Esophagus squamous epithelium (tissue), 5 donors: Measurements from ENCODE around the gene PTGS1. TPM values are rescaled to one million over a fixed set of nuclear protein-coding genes. Genes with fewer than 3 reads are reported as not detected.
"Not testable (repeated sequence)": the region's sequence is repeated elsewhere in the genome, so short reads cannot be mapped to it uniquely, and the experiment has no call there.

ENCODE experiments used
- DNase-seq: peaks from one replicate; lab custom pipeline; 2025; lab: John Stamatoyannopoulos, UW
- H3K27ac ChIP-seq, 4 donors: fragments of 200-600 bp; sonication (generic); one replicate each; pipeline ENCODE4 v1.5.1; 2016 to 2019; ENCODE audit warnings: mild to moderate bottlenecking in 1 of 4
- H3K27me3 ChIP-seq, 4 donors: fragments of 200-600 bp; sonication (generic); 1 replicate in 3 of 4; 2 replicates in 1 of 4; pipeline versions ENCODE4 v1.5.1 to v1.6.0; 2017 to 2021; ENCODE audit warnings: antibody characterized with exemption in 1 of 4
- H3K36me3 ChIP-seq, 3 donors: fragments of 200-600 bp; sonication (generic); one replicate each; pipeline ENCODE4 v1.5.1; 2016 to 2019
- H3K4me1 ChIP-seq, 3 donors: fragments of 200-600 bp; sonication (generic); one replicate each; pipeline ENCODE4 v1.5.1; 2017 to 2019
- H3K4me3 ChIP-seq, 4 donors: fragments of 200-600 bp; sonication (generic); 1 replicate in 3 of 4; 2 replicates in 1 of 4; pipeline ENCODE4 v1.5.1; 2016 to 2019; ENCODE audit warnings: mild to moderate bottlenecking in 2 of 4, moderate library complexity in 1 of 4
- H3K9me3 ChIP-seq, 3 donors: fragments of 200-600 bp; sonication (generic); one replicate each; pipeline ENCODE4 v1.5.1; 2016 to 2019
- CTCF ChIP-seq, 6 experiments: fragments of 450-650 bp in 4 of 6; fragments of 200-600 bp in 2 of 6; sonication (generic) in 2 of 6; IDR thresholded peaks; one replicate each; pipeline ENCODE4 v1.5.1; 2016 to 2019; ENCODE audit warnings: antibody characterized with exemption in 6 of 6, mild to moderate bottlenecking in 4 of 6, moderate library complexity in 4 of 6
- POLR2A ChIP-seq, 4 donors: fragments of 450-650 bp; IDR thresholded peaks; one replicate each; pipeline ENCODE4 v1.6.1; 2017; ENCODE audit warnings: antibody characterized with exemption in 4 of 4, mild to moderate bottlenecking in 4 of 4, moderate library complexity in 3 of 4
- WGBS, 2 donors: methylation state at CpG; one replicate each; pipeline ENCODE4 v1.1.5; 2018; 5-methylcytosine and 5-hydroxymethylcytosine counted together
- intact Hi-C: fragments of 100-400 bp; cut with DNase I; formaldehyde crosslinking; loops from one replicate; pipeline ENCODE4 v1.15.0; 2022
- total RNA-seq, 4 donors: library from RNA; depleted of rRNA; stranded (reverse); fragments of >200 nt; gene quantifications; one replicate each; pipeline ENCODE4 v1.1.0, GENCODE V29; 2016
- donor health status: DM: yes; HTN: yes; CAD: no.

Gene PTGS1
- total RNA-seq, 4 donors from 2014 or later: 15.6 to 36.1 (median 30.3) TPM

- intact Hi-C loops: no loop called here
- 76 to 100% methylated on average over 1 to 2 of the region's 2 CpGs for WGBS, 2 donors
- no peak overlapping the region for H3K27ac ChIP-seq
Measured at GRCh38 chr9:122356627-122357026, 14.2 kb upstream of the PTGS1 start.

GRCh38 chr9:122360891-122361290, 9.9 kb upstream of the PTGS1 start:
- no peaks in the 10 kb centered on the region for H3K9me3 ChIP-seq

More at GRCh38 chr9:122356627-122357026, 14.2 kb upstream of the PTGS1 start:
- Histone ChIP-seq H3K4me1 (no peaks in the 10 kb centered on the region), H3K27me3 (no peaks in the 10 kb centered on the region), H3K36me3 (no peaks in the 10 kb centered on the region), H3K9me3 (peaks cover 0 to 7% (median 5%) of the 10 kb centered on the region in 3 donors), H3K4me3 (no peak overlapping the region)
- TF ChIP-seq POLR2A (IDR thresholded peaks at IDR 0.05): no peak
- TF ChIP-seq CTCF (IDR thresholded peaks at IDR 0.05): peak in 3 of 6 experiments; percentile 1 to 25 (median 10)
- DNase-seq: no peak

GRCh38 chr9:122363131-122363530, 7.7 kb upstream of the PTGS1 start:
- Histone ChIP-seq H3K4me1 (peaks cover 13 to 47% (median 31%) of the 10 kb centered on the region in 3 donors), H3K27ac (peak overlapping the region in 2 of 4 donors; percentile 82 to 84)
- H3K36me3 ChIP-seq, DNase-seq, H3K4me3 ChIP-seq, H3K9me3 ChIP-seq, H3K27me3 ChIP-seq: not testable (repeated sequence)
- WGBS, 2 donors: 87 to 98% methylated on average over 7 to 12 of the region's 12 CpGs
- intact Hi-C loops: loop anchor here (5.0 kb wide), 1 partner anchor 89 kb away; no protein-coding TSS in a partner anchor

More at GRCh38 chr9:122360891-122361290, 9.9 kb upstream of the PTGS1 start:
- H3K4me3 ChIP-seq: no peak overlapping the region
- peaks cover 0 to 25% (median 10%) of the 10 kb centered on the region in 3 donors for H3K4me1 ChIP-seq
- no peak for DNase-seq
- no peaks in the 10 kb centered on the region for H3K36me3 ChIP-seq
- no peak for TF ChIP-seq CTCF (IDR thresholded peaks at IDR 0.05)
- no peak overlapping the region for H3K27ac ChIP-seq
- intact Hi-C loops: loop anchor here (5.0 kb wide), 1 partner anchor 91 kb away; no protein-coding TSS in a partner anchor
- no peaks in the 10 kb centered on the region for H3K27me3 ChIP-seq
- WGBS, 2 donors: 55 to 79% methylated on average over 6 to 7 of the region's 8 CpGs

GRCh38 chr9:122364117-122364782, 6.6 kb upstream of the PTGS1 start:
- Histone ChIP-seq H3K36me3 (no peaks in the 10 kb centered on the region), H3K4me3 (no peak overlapping the region), H3K27ac (peak overlapping the region; percentile 62 to 84 (median 80)), H3K4me1 (peaks cover 22 to 59% (median 41%) of the 10 kb centered on the region in 3 donors), H3K9me3 (no peaks in the 10 kb centered on the region), H3K27me3 (no peaks in the 10 kb centered on the region)
- intact Hi-C loops: loop anchor here (5.0 kb wide), 1 partner anchor 88 kb away; no protein-coding TSS in a partner anchor
- TF ChIP-seq POLR2A (IDR thresholded peaks at IDR 0.05) (no peak), CTCF (IDR thresholded peaks at IDR 0.05) (no peak)
- WGBS, 2 donors: 60 to 61% methylated on average over 10 of the region's 10 CpGs
- no peak for DNase-seq

GRCh38 chr9:122364783-122365150, 6.1 kb upstream of the PTGS1 start:
- H3K9me3 ChIP-seq: no peaks in the 10 kb centered on the region
- peak overlapping the region; percentile 62 to 84 (median 80) for H3K27ac ChIP-seq
- H3K4me3 ChIP-seq: no peak overlapping the region
- TF ChIP-seq POLR2A (IDR thresholded peaks at IDR 0.05) (no peak), CTCF (IDR thresholded peaks at IDR 0.05) (no peak)
- no peaks in the 10 kb centered on the region for H3K27me3 ChIP-seq
- no peak for DNase-seq
- 60 to 63% methylated on average over 6 to 10 of the region's 10 CpGs for WGBS, 2 donors
- H3K36me3 ChIP-seq: no peaks in the 10 kb centered on the region
- intact Hi-C loops: loop anchor here (5.0 kb wide), 1 partner anchor 88 kb away; no protein-coding TSS in a partner anchor
- peaks cover 26 to 64% (median 46%) of the 10 kb centered on the region in 3 donors for H3K4me1 ChIP-seq
